Hepatocyte (in vitro differentiated cells): ENCODE results near the gene LHPP. TPM values are rescaled to one million over a fixed set of nuclear protein-coding genes. Genes with fewer than 3 reads are reported as not detected.

ENCODE experiments used
- DNase-seq: peaks from one replicate; pipeline ENCODE4 v3.0.0-alpha.2; 2016; ENCODE audit warnings: low spot score
- H2AFZ ChIP-seq: fragments of 200-600 bp; sonication (generic); 2 replicates; pipeline ENCODE4 v1.6.0; 2016; ENCODE audit warnings: antibody characterized with exemption, mild to moderate bottlenecking
- H3K27ac ChIP-seq: fragments of 200-600 bp; sonication (generic); 2 replicates; pipeline ENCODE4 v1.5.1; 2016; ENCODE audit warnings: mild to moderate bottlenecking
- H3K27me3 ChIP-seq: fragments of 200-600 bp; sonication (generic); 2 replicates; pipeline ENCODE4 v1.6.1; 2016
- H3K36me3 ChIP-seq: fragments of 200-600 bp; sonication (generic); replicated peaks from 2 replicates; pipeline ENCODE4 v1.5.1; 2016; ENCODE audit warnings: low read depth; ENCODE audit not compliant: insufficient read depth
- H3K4me1 ChIP-seq: fragments of 200-600 bp; sonication (generic); 2 replicates; pipeline ENCODE4 v1.5.1; 2016; ENCODE audit warnings: mild to moderate bottlenecking, moderate library complexity; ENCODE audit not compliant: insufficient read depth
- H3K4me2 ChIP-seq: fragments of 200-600 bp; sonication (generic); 2 replicates; pipeline ENCODE4 v1.6.0; 2016
- H3K4me3 ChIP-seq: fragments of 200-600 bp; sonication (generic); 2 replicates; pipeline ENCODE4 v1.5.1; 2016; ENCODE audit warnings: mild to moderate bottlenecking
- H3K79me2 ChIP-seq: fragments of 200-600 bp; sonication (generic); 2 replicates; pipeline ENCODE4 v1.6.0; 2017; ENCODE audit warnings: mild to moderate bottlenecking
- H3K9me2 ChIP-seq: fragments of 200-600 bp; sonication (generic); replicated peaks from 2 replicates; pipeline ENCODE4 v1.6.0; 2017; ENCODE audit warnings: mild to moderate bottlenecking; ENCODE audit not compliant: insufficient read depth
- H3K9me3 ChIP-seq: fragments of 200-600 bp; sonication (generic); 2 replicates; pipeline ENCODE4 v1.5.1; 2016; ENCODE audit warnings: low read depth, mild to moderate bottlenecking
- H4K20me1 ChIP-seq: fragments of 200-600 bp; sonication (generic); 2 replicates; pipeline ENCODE4 v1.6.0; 2016; ENCODE audit warnings: mild to moderate bottlenecking; ENCODE audit not compliant: insufficient read depth, poor library complexity, severe bottlenecking
- CTCF ChIP-seq: fragments of 200-600 bp; sonication (generic); IDR thresholded peaks from 2 replicates; pipeline ENCODE4 v1.5.1; 2016; ENCODE audit warnings: antibody characterized with exemption, mild to moderate bottlenecking; ENCODE audit not compliant: poor library complexity
- EZH2 ChIP-seq: fragments of 200-600 bp; sonication (generic); IDR thresholded peaks from 2 replicates; pipeline ENCODE4 v1.6.1; 2016; ENCODE audit warnings: antibody characterized with exemption, mild to moderate bottlenecking, borderline replicate concordance
- EZH2phosphoT487 ChIP-seq: fragments of 200-600 bp; sonication (generic); IDR thresholded peaks from one replicate; pipeline ENCODE4 v1.6.1; 2018; ENCODE audit warnings: antibody characterized with exemption, mild to moderate bottlenecking, low read depth, moderate library complexity; ENCODE audit not compliant: unreplicated experiment, severe bottlenecking
- WGBS: methylation state at CpG from one replicate; pipeline ENCODE4 v1.1.6; 2016; ENCODE audit warnings: low lambda C conversion rate; ENCODE audit errors: missing lambda C conversion rate; 5-methylcytosine and 5-hydroxymethylcytosine counted together
- polyA plus RNA-seq: library from polyadenylated mRNA; unstranded; fragments of >200 nt; fragmentation: Nextera tagmentation; extraction: Ambion mirVana; gene quantifications from 2 replicates; pipeline ENCODE4 v1.2.1, GENCODE V29; 2016
- total RNA-seq: library from RNA; depleted of rRNA; stranded (reverse); fragments of >200 nt; gene quantifications from 2 replicates; pipeline ENCODE4 v1.2.3, GENCODE V29; 2014

The LHPP gene
- total and polyA plus RNA-seq, 2 experiments from 2014 or later = 29.4 to 30.3 TPM

DNA sequence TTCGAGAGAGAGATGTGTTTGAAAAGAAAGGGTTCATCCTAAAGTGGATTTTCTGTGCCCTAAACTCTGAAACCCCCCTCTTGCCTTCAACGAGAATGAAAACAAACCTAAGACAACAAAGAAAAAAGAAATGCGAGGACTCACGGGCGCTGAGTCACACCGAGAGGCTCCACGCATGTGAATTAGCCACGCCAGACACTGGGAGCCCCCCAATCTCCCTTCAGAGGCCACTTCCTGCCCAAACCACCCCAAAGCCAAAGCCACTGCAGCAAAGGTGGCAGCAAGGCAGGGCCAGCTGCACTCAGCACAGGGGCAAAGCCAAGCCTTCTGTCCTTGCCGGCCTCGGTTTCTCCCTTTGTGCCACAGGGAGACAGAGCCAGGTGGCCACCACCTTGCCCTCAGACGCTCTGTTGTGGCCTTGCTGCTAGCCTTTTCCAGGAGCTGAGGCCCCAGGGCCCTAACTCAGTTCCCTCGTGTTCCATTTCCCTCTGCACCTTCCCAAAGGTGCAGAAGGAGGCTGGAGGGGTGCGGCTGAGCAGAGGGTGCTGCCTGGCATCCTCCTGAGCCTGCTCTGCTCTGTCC lies 189.3 kb downstream of the LHPP start:
- TF ChIP-seq CTCF (no peak), EZH2 (no peak), EZH2phosphoT487 (no peak)
- no peak overlapping the region for H3K27ac ChIP-seq
- peaks cover 31% of the 10 kb centered on the region for H3K79me2 ChIP-seq
- no peak overlapping the region for H2AFZ ChIP-seq
- peaks cover 17% of the 10 kb centered on the region for H3K4me1 ChIP-seq
- H3K9me2 ChIP-seq = no peaks in the 10 kb centered on the region
- 85% methylated on average over 13 of the region's 13 CpGs for WGBS
- H4K20me1 ChIP-seq = no peaks in the 10 kb centered on the region
- no peak overlapping the region for H3K4me2 ChIP-seq
- no peaks in the 10 kb centered on the region for H3K36me3 ChIP-seq
- DNase-seq = no peak
- H3K27me3 ChIP-seq = no peaks in the 10 kb centered on the region
- no peak overlapping the region for H3K4me3 ChIP-seq
- H3K9me3 ChIP-seq = no peaks in the 10 kb centered on the region

DNA sequence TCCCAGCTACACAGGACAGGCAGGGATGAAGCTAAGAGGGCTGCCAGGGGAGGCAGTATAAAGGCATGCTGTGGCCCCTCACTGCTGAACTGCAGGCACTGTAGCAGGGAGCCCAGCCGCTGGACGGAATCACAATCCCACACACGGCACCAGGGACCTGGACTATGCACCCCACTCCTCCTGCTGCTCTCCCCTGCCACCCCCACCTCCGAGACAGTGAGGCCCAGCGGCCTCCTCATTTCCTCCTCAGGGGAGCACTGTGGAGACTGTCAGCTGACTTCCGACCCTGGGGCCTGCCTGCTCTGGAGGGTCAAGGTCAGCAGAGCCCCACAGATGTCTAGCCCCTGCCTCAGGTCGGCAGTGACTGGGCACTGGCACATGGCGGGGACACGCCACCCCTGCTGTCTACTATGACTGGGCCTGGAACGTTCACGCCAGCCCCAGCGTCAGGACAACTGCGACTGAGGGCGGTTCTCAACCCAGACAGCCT lies 189.8 kb downstream of the LHPP start:
- Histone ChIP-seq H3K9me2 (no peaks in the 10 kb centered on the region), H3K79me2 (peaks cover 32% of the 10 kb centered on the region), H3K36me3 (no peaks in the 10 kb centered on the region), H3K4me2 (no peak overlapping the region), H3K4me3 (no peak overlapping the region), H3K27ac (no peak overlapping the region), H3K4me1 (peaks cover 11% of the 10 kb centered on the region), H3K9me3 (no peaks in the 10 kb centered on the region), H3K27me3 (no peaks in the 10 kb centered on the region), H2AFZ (no peak overlapping the region), H4K20me1 (no peaks in the 10 kb centered on the region)
- 93% methylated on average over 14 of the region's 14 CpGs for WGBS
- no peak for DNase-seq
- TF ChIP-seq EZH2 (no peak), CTCF (no peak), EZH2phosphoT487 (no peak)

GRCh38 chr10:124652200-124652599 lies 190.6 kb downstream of the LHPP start:
- no peak for DNase-seq
- H2AFZ ChIP-seq = no peak overlapping the region
- H4K20me1 ChIP-seq = no peaks in the 10 kb centered on the region
- TF ChIP-seq EZH2 (no peak), EZH2phosphoT487 (no peak), CTCF (no peak)
- no peaks in the 10 kb centered on the region for H3K36me3 ChIP-seq
- H3K27me3 ChIP-seq = no peaks in the 10 kb centered on the region
- peaks cover 6% of the 10 kb centered on the region for H3K4me1 ChIP-seq
- peaks cover 29% of the 10 kb centered on the region for H3K79me2 ChIP-seq
- no peaks in the 10 kb centered on the region for H3K9me3 ChIP-seq
- WGBS = 96% methylated on average over 5 of the region's 5 CpGs
- no peak overlapping the region for H3K4me3 ChIP-seq
- H3K27ac ChIP-seq = no peak overlapping the region
- H3K9me2 ChIP-seq = no peaks in the 10 kb centered on the region
- H3K4me2 ChIP-seq = no peak overlapping the region
